GM20431 (cell line): ENCODE results near the gene FAM216B.

ENCODE experiments used
- in situ Hi-C: fragments of 300-500 bp; cut with MseI, MboI; formaldehyde crosslinking; loops from one replicate; pipeline ENCODE4 v1.15.0; 2020; ENCODE audit warnings: low sequenced_read_pairs; ENCODE audit not compliant: unreplicated experiment

The FAM216B gene

GRCh38 chr13:42781352-42781751, at the start of gene FAM216B:
TSS of gene FAM216B (plus strand) at chr13:42781584. CDS start at chr13:42784068, 2,484 bp downstream.
- in situ Hi-C loops, result no loop called here

- in situ Hi-C loops, result no loop called here
Observed at GRCh38 chr13:42732073-42732472, 49.3 kb upstream of the FAM216B start.

- in situ Hi-C loops, result no loop called here
Observed at GRCh38 chr13:42733046-42733445, 48.3 kb upstream of the FAM216B start.

GRCh38 chr13:42735010-42735409, 46.4 kb upstream of the FAM216B start:
- in situ Hi-C loops, result no loop called here

- in situ Hi-C loops, result no loop called here
Observed at GRCh38 chr13:42740753-42741152, 40.6 kb upstream of the FAM216B start.

GRCh38 chr13:42741914-42742313, 39.5 kb upstream of the FAM216B start:
- in situ Hi-C loops, result no loop called here

GRCh38 chr13:42745655-42746054, 35.7 kb upstream of the FAM216B start:
- in situ Hi-C loops, result no loop called here

GRCh38 chr13:42746866-42747265, 34.5 kb upstream of the FAM216B start:
- in situ Hi-C loops, result no loop called here

GRCh38 chr13:42747399-42747873, 33.9 kb upstream of the FAM216B start:
- in situ Hi-C loops, result no loop called here

- in situ Hi-C loops, result no loop called here
Observed at GRCh38 chr13:42750794-42751193, 30.6 kb upstream of the FAM216B start.

GRCh38 chr13:42751693-42752092, 29.7 kb upstream of the FAM216B start:
- in situ Hi-C loops, result no loop called here

- in situ Hi-C loops, result no loop called here
Observed at GRCh38 chr13:42752731-42753130, 28.7 kb upstream of the FAM216B start.

- in situ Hi-C loops, result no loop called here
Observed at GRCh38 chr13:42753697-42754096, 27.7 kb upstream of the FAM216B start.

- in situ Hi-C loops, result no loop called here
Observed at GRCh38 chr13:42754801-42755510, 26.4 kb upstream of the FAM216B start.

GRCh38 chr13:42757678-42758420, 23.5 kb upstream of the FAM216B start:
- in situ Hi-C loops, result no loop called here

- in situ Hi-C loops, result no loop called here
Observed at GRCh38 chr13:42758515-42758914, 22.9 kb upstream of the FAM216B start.

GRCh38 chr13:42760951-42761350, 20.4 kb upstream of the FAM216B start:
- in situ Hi-C loops, result no loop called here

- in situ Hi-C loops, result no loop called here
Observed at GRCh38 chr13:42762251-42762650, 19.1 kb upstream of the FAM216B start.

GRCh38 chr13:42762917-42763316, 18.5 kb upstream of the FAM216B start:
- in situ Hi-C loops, result no loop called here

GRCh38 chr13:42766016-42766415, 15.4 kb upstream of the FAM216B start:
- in situ Hi-C loops, result no loop called here

GRCh38 chr13:42769650-42770049, 11.7 kb upstream of the FAM216B start:
- in situ Hi-C loops, result no loop called here
